Neural cell (in vitro differentiated cells): Measurements from ENCODE around the gene SAT2. TPM values are rescaled to one million over a fixed set of nuclear protein-coding genes. Genes with fewer than 3 reads are reported as not detected.
A peak's percentile ranks its signal among the peaks of the same experiment; 100 is the strongest.
"Not testable (repeated sequence)": the region's sequence is repeated elsewhere in the genome, so short reads cannot be mapped to it uniquely, and the experiment has no call there.

Experiments used
- H2AFZ ChIP-seq: fragments of 200-600, 300-800 bp; sonication (generic), shearing (Covaris generic); 2 replicates; pipeline ENCODE4 v1.6.0; 2014; ENCODE audit warnings: low read depth, mild to moderate bottlenecking, antibody characterized with exemption, low read length, moderate library complexity
- H3F3A ChIP-seq: fragments of 200-600 bp; shearing (Covaris generic); 2 replicates; pipeline ENCODE4 v1.6.1; 2016; ENCODE audit warnings: mild to moderate bottlenecking, moderate library complexity, mixed read lengths, antibody characterized with exemption, low read length; ENCODE audit not compliant: insufficient read depth, poor library complexity, severe bottlenecking
- H3K27ac ChIP-seq: fragments of 200-600, 300-800 bp; sonication (generic), shearing (Covaris generic); 2 replicates; pipeline ENCODE4 v1.5.1; 2014; ENCODE audit warnings: mild to moderate bottlenecking, low read length, moderate library complexity
- H3K27me3 ChIP-seq: fragments of 300-800, 200-600 bp; sonication (generic), shearing (Covaris generic); 2 replicates; pipeline ENCODE4 v1.6.0; 2014; ENCODE audit warnings: mild to moderate bottlenecking, low read depth, low read length, moderate library complexity; ENCODE audit not compliant: insufficient read depth
- H3K36me3 ChIP-seq: fragments of 300-800, 200-600 bp; sonication (generic), shearing (Covaris generic); 2 replicates; pipeline ENCODE4 v1.5.1; 2014; ENCODE audit warnings: mild to moderate bottlenecking, antibody characterized with exemption, low read length, moderate library complexity; ENCODE audit not compliant: insufficient read depth
- H3K4me2 ChIP-seq: fragments of 300-800, 200-600 bp; sonication (generic), shearing (Covaris generic); 2 replicates; pipeline ENCODE4 v1.6.0; 2014; ENCODE audit warnings: mild to moderate bottlenecking, low read length
- H3K4me3 ChIP-seq: fragments of 300-800, 200-600 bp; sonication (generic), shearing (Covaris generic); 2 replicates; pipeline ENCODE4 v1.5.1; 2014; ENCODE audit warnings: mild to moderate bottlenecking, low read length, moderate library complexity
- H3K79me2 ChIP-seq: fragments of 200-600 bp; shearing (Covaris generic); replicated peaks from 2 replicates; pipeline ENCODE4 v1.6.0; 2014; ENCODE audit warnings: mild to moderate bottlenecking, low read length, moderate library complexity; ENCODE audit not compliant: insufficient read depth
- H3K9ac ChIP-seq: fragments of 300-800, 200-600 bp; sonication (generic), shearing (Covaris generic); 2 replicates; pipeline ENCODE4 v1.6.1; 2016; ENCODE audit warnings: mild to moderate bottlenecking, low read length, mixed read lengths
- H3K9me2 ChIP-seq: fragments of 200-600 bp; shearing (Covaris generic); 2 replicates; pipeline ENCODE4 v1.6.1; 2016; ENCODE audit warnings: mild to moderate bottlenecking, low read length, mixed read lengths; ENCODE audit not compliant: insufficient read depth
- H3K9me3 ChIP-seq: fragments of 200-600, 300-800 bp; sonication (generic), shearing (Covaris generic); 2 replicates; pipeline ENCODE4 v1.6.1; 2016; ENCODE audit warnings: mild to moderate bottlenecking, mixed run types, low read length, moderate library complexity, mixed read lengths
- H4K20me1 ChIP-seq: fragments of 200-600 bp; shearing (Covaris generic); 2 replicates; pipeline ENCODE4 v1.6.1; 2016; ENCODE audit warnings: mild to moderate bottlenecking, mixed run types; ENCODE audit not compliant: insufficient read depth
- EP300 ChIP-seq: fragments of 450-650 bp; conservative IDR thresholded peaks from 2 replicates; pipeline ENCODE4 v1.6.1; 2014; ENCODE audit warnings: antibody characterized with exemption, mild to moderate bottlenecking, moderate library complexity; ENCODE audit not compliant: poor library complexity, severe bottlenecking
- EZH2 ChIP-seq: fragments of 200-600, 300-800 bp; shearing (Covaris generic), sonication (generic); IDR thresholded peaks from 2 replicates; pipeline ENCODE4 v1.6.1; 2014; ENCODE audit warnings: antibody characterized with exemption, low read length, borderline replicate concordance, mild to moderate bottlenecking; ENCODE audit not compliant: insufficient read depth, poor library complexity, severe bottlenecking
- MXI1 ChIP-seq: fragments of 450-650 bp; conservative IDR thresholded peaks from 2 replicates; pipeline ENCODE4 v1.6.1; 2014; ENCODE audit warnings: antibody characterized with exemption, mild to moderate bottlenecking; ENCODE audit not compliant: poor library complexity, severe bottlenecking
- POLR2AphosphoS5 ChIP-seq: IDR thresholded peaks from 2 replicates; pipeline ENCODE4 v1.6.1; 2012
- RAD21 ChIP-seq: fragments of 450-650 bp; conservative IDR thresholded peaks from 2 replicates; pipeline ENCODE4 v1.6.1; 2014; ENCODE audit warnings: antibody characterized with exemption, mild to moderate bottlenecking, moderate library complexity
- SMC3 ChIP-seq: fragments of 450-650 bp; conservative IDR thresholded peaks from 2 replicates; pipeline ENCODE4 v1.6.1; 2014; ENCODE audit warnings: antibody characterized with exemption, mild to moderate bottlenecking, moderate library complexity; ENCODE audit not compliant: poor library complexity
- TAF1 ChIP-seq: IDR thresholded peaks from 2 replicates; pipeline ENCODE4 v1.6.1; 2012; ENCODE audit warnings: low read depth
- polyA plus RNA-seq: library from polyadenylated mRNA; depleted of rRNA; stranded (reverse); fragments of >200 nt; gene quantifications from 2 replicates; pipeline ENCODE4 v1.2.3, GENCODE V29; 2014
- TF ChIP-seq, protein P1 (sequence below): IDR thresholded peaks from 2 replicates; pipeline ENCODE4 v1.6.1; 2012; ENCODE audit warnings: borderline replicate concordance
- TF ChIP-seq, protein P2 (sequence below): fragments of 450-650 bp; IDR thresholded peaks from 2 replicates; pipeline ENCODE4 v1.5.1; 2014; ENCODE audit warnings: antibody characterized with exemption, mild to moderate bottlenecking, moderate library complexity; ENCODE audit not compliant: poor library complexity, severe bottlenecking

SAT2 gene
- polyA plus RNA-seq, 1 donor from 2014 or later = 303 TPM

DNA sequence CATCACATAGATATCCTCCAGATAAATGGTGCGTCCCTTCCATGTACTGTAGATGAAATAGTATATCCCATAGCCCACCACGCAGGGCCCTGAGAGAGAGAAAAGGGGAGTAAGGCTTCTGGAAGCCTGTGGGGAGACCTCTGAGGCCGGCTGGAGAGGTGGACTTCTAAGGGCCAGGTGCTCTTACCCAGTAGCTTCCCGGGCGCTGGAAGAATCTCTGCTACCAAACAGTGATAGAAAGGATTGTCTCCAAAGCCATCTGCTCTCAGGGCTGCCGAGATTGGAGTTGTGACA is 718 bp downstream of the SAT2 start:
- H3K9me2 ChIP-seq = no peaks in the 10 kb centered on the region
- H3K27ac ChIP-seq = peak overlapping the region; percentile 96
- no peaks in the 10 kb centered on the region for H3K27me3 ChIP-seq
- H3K79me2 ChIP-seq = peaks cover 11% of the 10 kb centered on the region
- H3K9me3 ChIP-seq = no peaks in the 10 kb centered on the region
- peak overlapping the region; percentile 88 for H3K4me3 ChIP-seq
- peak overlapping the region; percentile 83 for H2AFZ ChIP-seq
- no peaks in the 10 kb centered on the region for H4K20me1 ChIP-seq
- H3F3A ChIP-seq = no peaks in the 10 kb centered on the region
- TF ChIP-seq, protein P1, sequence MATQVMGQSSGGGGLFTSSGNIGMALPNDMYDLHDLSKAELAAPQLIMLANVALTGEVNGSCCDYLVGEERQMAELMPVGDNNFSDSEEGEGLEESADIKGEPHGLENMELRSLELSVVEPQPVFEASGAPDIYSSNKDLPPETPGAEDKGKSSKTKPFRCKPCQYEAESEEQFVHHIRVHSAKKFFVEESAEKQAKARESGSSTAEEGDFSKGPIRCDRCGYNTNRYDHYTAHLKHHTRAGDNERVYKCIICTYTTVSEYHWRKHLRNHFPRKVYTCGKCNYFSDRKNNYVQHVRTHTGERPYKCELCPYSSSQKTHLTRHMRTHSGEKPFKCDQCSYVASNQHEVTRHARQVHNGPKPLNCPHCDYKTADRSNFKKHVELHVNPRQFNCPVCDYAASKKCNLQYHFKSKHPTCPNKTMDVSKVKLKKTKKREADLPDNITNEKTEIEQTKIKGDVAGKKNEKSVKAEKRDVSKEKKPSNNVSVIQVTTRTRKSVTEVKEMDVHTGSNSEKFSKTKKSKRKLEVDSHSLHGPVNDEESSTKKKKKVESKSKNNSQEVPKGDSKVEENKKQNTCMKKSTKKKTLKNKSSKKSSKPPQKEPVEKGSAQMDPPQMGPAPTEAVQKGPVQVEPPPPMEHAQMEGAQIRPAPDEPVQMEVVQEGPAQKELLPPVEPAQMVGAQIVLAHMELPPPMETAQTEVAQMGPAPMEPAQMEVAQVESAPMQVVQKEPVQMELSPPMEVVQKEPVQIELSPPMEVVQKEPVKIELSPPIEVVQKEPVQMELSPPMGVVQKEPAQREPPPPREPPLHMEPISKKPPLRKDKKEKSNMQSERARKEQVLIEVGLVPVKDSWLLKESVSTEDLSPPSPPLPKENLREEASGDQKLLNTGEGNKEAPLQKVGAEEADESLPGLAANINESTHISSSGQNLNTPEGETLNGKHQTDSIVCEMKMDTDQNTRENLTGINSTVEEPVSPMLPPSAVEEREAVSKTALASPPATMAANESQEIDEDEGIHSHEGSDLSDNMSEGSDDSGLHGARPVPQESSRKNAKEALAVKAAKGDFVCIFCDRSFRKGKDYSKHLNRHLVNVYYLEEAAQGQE = no peak
- no peak for TF ChIP-seq RAD21
- TF ChIP-seq EZH2 = no peak
- TF ChIP-seq, protein P2, sequence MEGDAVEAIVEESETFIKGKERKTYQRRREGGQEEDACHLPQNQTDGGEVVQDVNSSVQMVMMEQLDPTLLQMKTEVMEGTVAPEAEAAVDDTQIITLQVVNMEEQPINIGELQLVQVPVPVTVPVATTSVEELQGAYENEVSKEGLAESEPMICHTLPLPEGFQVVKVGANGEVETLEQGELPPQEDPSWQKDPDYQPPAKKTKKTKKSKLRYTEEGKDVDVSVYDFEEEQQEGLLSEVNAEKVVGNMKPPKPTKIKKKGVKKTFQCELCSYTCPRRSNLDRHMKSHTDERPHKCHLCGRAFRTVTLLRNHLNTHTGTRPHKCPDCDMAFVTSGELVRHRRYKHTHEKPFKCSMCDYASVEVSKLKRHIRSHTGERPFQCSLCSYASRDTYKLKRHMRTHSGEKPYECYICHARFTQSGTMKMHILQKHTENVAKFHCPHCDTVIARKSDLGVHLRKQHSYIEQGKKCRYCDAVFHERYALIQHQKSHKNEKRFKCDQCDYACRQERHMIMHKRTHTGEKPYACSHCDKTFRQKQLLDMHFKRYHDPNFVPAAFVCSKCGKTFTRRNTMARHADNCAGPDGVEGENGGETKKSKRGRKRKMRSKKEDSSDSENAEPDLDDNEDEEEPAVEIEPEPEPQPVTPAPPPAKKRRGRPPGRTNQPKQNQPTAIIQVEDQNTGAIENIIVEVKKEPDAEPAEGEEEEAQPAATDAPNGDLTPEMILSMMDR = no peak
- TF ChIP-seq MXI1 = no peak
- TF ChIP-seq SMC3 = no peak
- TF ChIP-seq POLR2AphosphoS5 = no peak
- no peak for TF ChIP-seq TAF1
- TF ChIP-seq EP300 = no peak
- H3K9ac ChIP-seq = peak overlapping the region; percentile 97
- no peaks in the 10 kb centered on the region for H3K36me3 ChIP-seq
- H3K4me2 ChIP-seq = peak overlapping the region; percentile 87

DNA sequence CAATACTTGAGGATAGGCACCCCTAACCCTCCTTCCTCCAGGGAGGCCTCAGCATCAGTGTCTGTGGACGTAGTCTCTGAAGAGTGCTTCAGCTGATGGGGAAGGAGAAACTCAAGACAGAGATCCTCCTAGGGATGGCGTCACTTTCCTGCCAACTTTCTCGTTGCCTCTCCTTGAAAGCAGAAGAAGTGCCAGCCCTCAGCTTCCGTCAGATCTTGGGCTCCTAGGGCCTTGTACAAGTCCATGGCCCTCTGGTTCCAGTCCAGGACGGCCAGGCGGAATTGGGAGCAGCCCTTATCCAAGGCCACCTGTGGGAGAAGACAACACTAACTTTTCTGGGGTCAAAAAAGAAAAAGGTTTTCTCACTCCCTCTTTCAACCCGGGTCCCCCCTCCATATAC is 1.3 kb downstream of the SAT2 start:
- H3K4me3 ChIP-seq = peak overlapping the region; percentile 88
- H3K9me2 ChIP-seq = no peaks in the 10 kb centered on the region
- peak overlapping the region; percentile 96 for H3K27ac ChIP-seq
- no peaks in the 10 kb centered on the region for H3F3A ChIP-seq
- peaks cover 11% of the 10 kb centered on the region for H3K79me2 ChIP-seq
- H3K27me3 ChIP-seq = no peaks in the 10 kb centered on the region
- peak overlapping the region; percentile 87 for H3K4me2 ChIP-seq
- no peaks in the 10 kb centered on the region for H3K36me3 ChIP-seq
- no peaks in the 10 kb centered on the region for H4K20me1 ChIP-seq
- H3K9me3 ChIP-seq = no peaks in the 10 kb centered on the region
- peak overlapping the region; percentile 97 for H3K9ac ChIP-seq
- TF ChIP-seq EP300 (no peak), RAD21 (no peak), POLR2AphosphoS5 (no peak), SMC3 (no peak), MXI1 (no peak)
- TF ChIP-seq, protein P1 = no peak
- TF ChIP-seq, protein P2 = no peak
- H2AFZ ChIP-seq = no peak overlapping the region

DNA sequence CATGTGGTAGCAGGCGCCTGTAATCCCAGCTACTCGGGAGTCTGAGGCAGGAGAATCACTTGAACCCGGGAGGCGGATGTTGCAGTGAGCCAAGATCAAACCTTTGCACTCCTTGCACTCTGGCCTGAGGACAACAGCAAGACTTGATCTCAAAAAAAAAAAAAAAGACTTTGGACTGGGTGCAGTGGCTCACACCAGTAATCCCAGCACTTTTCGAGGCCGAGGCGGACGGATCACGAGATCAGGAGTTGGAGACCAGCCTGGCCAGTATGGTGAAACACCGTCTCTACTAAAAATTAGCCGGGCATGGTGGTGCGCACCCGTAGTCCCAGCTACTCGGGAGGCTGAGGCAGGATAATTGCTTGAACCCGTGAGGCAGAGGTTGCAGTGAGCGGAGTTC is 1.9 kb downstream of the SAT2 start:
- H3K9me3 ChIP-seq, H3K27me3 ChIP-seq, H3K27ac ChIP-seq, H3K9ac ChIP-seq, H4K20me1 ChIP-seq, H2AFZ ChIP-seq, H3F3A ChIP-seq, H3K9me2 ChIP-seq, H3K36me3 ChIP-seq, H3K4me2 ChIP-seq, H3K4me3 ChIP-seq: not testable (repeated sequence)
- peaks cover 11% of the 10 kb centered on the region for H3K79me2 ChIP-seq
